Midbrain (tissue), 1 donor: ENCODE results near the gene SNF8.

Source experiments
- DNase-seq: peaks from one replicate; lab custom pipeline; 2025; lab: John Stamatoyannopoulos, UW

SNF8 gene

GRCh38 chr17:48929812-48930165 is 14.9 kb downstream of the SNF8 start:
- no peak for DNase-seq

- DNase-seq: no peak
These were observed 15.5 kb downstream of the SNF8 start for GRCh38 chr17:48928876-48929811.

- no peak for DNase-seq
These were observed 16.5 kb downstream of the SNF8 start for GRCh38 chr17:48927978-48928745.

GRCh38 chr17:48925991-48926342 is 18.7 kb downstream of the SNF8 start:
- no peak for DNase-seq

GRCh38 chr17:48925251-48925990 is 19.2 kb downstream of the SNF8 start:
- no peak for DNase-seq

GRCh38 chr17:48915459-48916282 is 29.0 kb downstream of the SNF8 start:
- DNase-seq: no peak

- no peak for DNase-seq
These were observed 32.2 kb downstream of the SNF8 start for GRCh38 chr17:48912476-48912875.

GRCh38 chr17:48910370-48910769 is 34.3 kb downstream of the SNF8 start:
- peak; percentile 49 for DNase-seq

- DNase-seq: no peak
These were observed 34.9 kb downstream of the SNF8 start for GRCh38 chr17:48909783-48910182.

- DNase-seq: peak; percentile 23
These were observed 35.7 kb downstream of the SNF8 start for GRCh38 chr17:48908853-48909394.

GRCh38 chr17:48908047-48908843 is 36.4 kb downstream of the SNF8 start, which contains the start of gene UBE2Z:
Gene UBE2Z (plus strand): TSS chr17:48908407. CDS start chr17:48908504, 97 bp downstream.
- peak; percentile 98 for DNase-seq

GRCh38 chr17:48907713-48908046 is 37.0 kb downstream of the SNF8 start:
- DNase-seq: no peak

GRCh38 chr17:48905987-48906515 is 38.6 kb downstream of the SNF8 start:
- DNase-seq: no peak

- DNase-seq: no peak
These were observed 40.2 kb downstream of the SNF8 start for GRCh38 chr17:48904428-48904827.

GRCh38 chr17:48903401-48903800 is 41.2 kb downstream of the SNF8 start:
- no peak for DNase-seq

GRCh38 chr17:48901241-48901640 is 43.4 kb downstream of the SNF8 start:
- DNase-seq: no peak

- no peak for DNase-seq
These were observed 49.8 kb downstream of the SNF8 start for GRCh38 chr17:48894886-48895285.

- DNase-seq: no peak
These were observed 50.8 kb downstream of the SNF8 start for GRCh38 chr17:48893646-48894508.

- DNase-seq: no peak
These were observed 51.5 kb downstream of the SNF8 start for GRCh38 chr17:48892940-48893645.
